Prostate gland (tissue), 2 donors: Measurements from ENCODE around the gene SLC2A5. TPM values are rescaled to one million over a fixed set of nuclear protein-coding genes. Genes with fewer than 3 reads are reported as not detected.
A peak's percentile ranks its signal among the peaks of the same experiment; 100 is the strongest.

ENCODE experiments used
- DNase-seq: peaks from one replicate; pipeline ENCODE4 v3.0.0-alpha.2; 2019; ENCODE audit warnings: low spot score
- H3K27ac ChIP-seq, 2 donors: fragments of 200-600 bp; sonication (generic); 2 replicates each; pipeline ENCODE4 v1.5.1; 2017 to 2019
- H3K27me3 ChIP-seq: fragments of 200-600 bp; sonication (generic); replicated peaks from 2 replicates; pipeline ENCODE4 v1.5.1; 2019; ENCODE audit not compliant: insufficient read depth
- H3K36me3 ChIP-seq, 2 donors: fragments of 200-600 bp; sonication (generic); 1 replicate in 1 of 2; 2 replicates in 1 of 2; pipeline versions ENCODE4 v1.5.1 to v1.8.1; 2017 to 2019
- H3K4me1 ChIP-seq: fragments of 200-600 bp; sonication (generic); replicated peaks from 2 replicates; pipeline ENCODE4 v1.5.1; 2019
- H3K4me3 ChIP-seq, 2 donors: fragments of 200-600 bp; sonication (generic); 2 replicates each; pipeline ENCODE4 v1.5.1; 2017 to 2019
- H3K9me3 ChIP-seq: fragments of 200-600 bp; sonication (generic); 2 replicates; pipeline ENCODE4 v1.5.1; 2017
- POLR2A ChIP-seq: fragments of 450-650 bp; IDR thresholded peaks from one replicate; pipeline ENCODE4 v1.6.1; 2016; ENCODE audit warnings: antibody characterized with exemption, mild to moderate bottlenecking
- POLR2AphosphoS5 ChIP-seq: sonication (generic); formaldehyde crosslinking; IDR thresholded peaks from one replicate; pipeline ENCODE4 v1.6.1; 2017; ENCODE audit warnings: antibody characterized with exemption
- WGBS: methylation state at CpG from one replicate; pipeline ENCODE4 v1.1.5; 2018; 5-methylcytosine and 5-hydroxymethylcytosine counted together
- intact Hi-C: fragments of 100-400 bp; cut with DNase I; formaldehyde crosslinking; loops from one replicate; pipeline ENCODE4 v1.14.2; 2022
- total RNA-seq, 2 donors: library from RNA; depleted of rRNA; stranded (reverse); fragments of >200 nt; gene quantifications; one replicate each; pipeline ENCODE4 v1.1.0, GENCODE V29; 2016
- TF ChIP-seq, protein P1 (sequence below), 4 experiments: fragments of 200-600 bp in 2 of 4; fragments of 450-650 bp in 2 of 4; sonication (generic) in 2 of 4; IDR thresholded peaks; 1 replicate in 3 of 4; 2 replicates in 1 of 4; pipeline ENCODE4 v1.5.1; 2016 to 2019; ENCODE audit warnings: antibody characterized with exemption in 4 of 4, mild to moderate bottlenecking in 2 of 4, moderate library complexity in 2 of 4

SLC2A5 gene
- total RNA-seq, 2 donors from 2014 or later = 25.4 to 55.0 TPM

DNA sequence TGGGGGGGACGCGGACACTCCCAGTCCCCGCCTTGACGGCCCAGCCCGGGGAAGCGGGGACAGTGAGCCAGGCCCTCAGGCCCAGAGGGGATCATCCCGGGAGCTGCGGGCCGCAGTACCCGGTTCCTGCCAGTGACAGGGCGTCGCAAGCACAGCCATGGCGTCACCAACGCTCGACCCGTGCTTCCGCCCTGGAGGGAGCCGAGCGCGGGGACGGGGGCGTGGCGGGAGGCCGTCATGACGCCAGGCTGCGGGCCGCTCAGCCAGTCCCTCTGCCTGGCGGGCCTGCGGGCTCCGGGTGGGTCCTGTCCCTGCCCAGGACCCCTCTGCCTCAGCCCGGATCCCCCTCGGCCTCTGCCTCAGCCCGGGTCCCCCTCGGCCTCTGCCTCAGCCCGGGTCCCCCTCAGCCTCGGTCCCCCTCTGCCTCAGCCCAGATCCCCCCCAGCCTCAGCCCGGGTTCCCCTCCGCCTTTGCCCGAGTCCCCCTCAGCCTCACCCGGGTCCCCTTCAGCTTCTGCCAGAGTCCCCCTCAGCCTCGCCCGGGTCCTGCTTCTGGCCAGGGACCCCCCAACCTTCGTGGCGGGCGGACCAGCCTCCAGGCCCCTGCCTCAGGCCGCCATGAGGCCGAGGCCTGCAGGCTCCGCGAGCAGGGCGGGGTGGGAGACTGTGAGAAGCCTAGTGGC, 2.3 kb upstream of the SLC2A5 start:
- Histone ChIP-seq H3K9me3 (no peaks in the 10 kb centered on the region), H3K4me1 (peaks cover 6% of the 10 kb centered on the region), H3K4me3 (no peak overlapping the region), H3K27ac (peak overlapping the region; percentile 73 to 84), H3K27me3 (no peaks in the 10 kb centered on the region), H3K36me3 (no peaks in the 10 kb centered on the region)
- 95% methylated on average over 46 of the region's 50 CpGs for WGBS
- DNase-seq = no peak
- intact Hi-C loops = no loop called here
- TF ChIP-seq POLR2AphosphoS5 (no peak), POLR2A (no peak)
- TF ChIP-seq, protein P1, sequence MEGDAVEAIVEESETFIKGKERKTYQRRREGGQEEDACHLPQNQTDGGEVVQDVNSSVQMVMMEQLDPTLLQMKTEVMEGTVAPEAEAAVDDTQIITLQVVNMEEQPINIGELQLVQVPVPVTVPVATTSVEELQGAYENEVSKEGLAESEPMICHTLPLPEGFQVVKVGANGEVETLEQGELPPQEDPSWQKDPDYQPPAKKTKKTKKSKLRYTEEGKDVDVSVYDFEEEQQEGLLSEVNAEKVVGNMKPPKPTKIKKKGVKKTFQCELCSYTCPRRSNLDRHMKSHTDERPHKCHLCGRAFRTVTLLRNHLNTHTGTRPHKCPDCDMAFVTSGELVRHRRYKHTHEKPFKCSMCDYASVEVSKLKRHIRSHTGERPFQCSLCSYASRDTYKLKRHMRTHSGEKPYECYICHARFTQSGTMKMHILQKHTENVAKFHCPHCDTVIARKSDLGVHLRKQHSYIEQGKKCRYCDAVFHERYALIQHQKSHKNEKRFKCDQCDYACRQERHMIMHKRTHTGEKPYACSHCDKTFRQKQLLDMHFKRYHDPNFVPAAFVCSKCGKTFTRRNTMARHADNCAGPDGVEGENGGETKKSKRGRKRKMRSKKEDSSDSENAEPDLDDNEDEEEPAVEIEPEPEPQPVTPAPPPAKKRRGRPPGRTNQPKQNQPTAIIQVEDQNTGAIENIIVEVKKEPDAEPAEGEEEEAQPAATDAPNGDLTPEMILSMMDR (IDR thresholded peaks at IDR 0.05) = no peak

DNA sequence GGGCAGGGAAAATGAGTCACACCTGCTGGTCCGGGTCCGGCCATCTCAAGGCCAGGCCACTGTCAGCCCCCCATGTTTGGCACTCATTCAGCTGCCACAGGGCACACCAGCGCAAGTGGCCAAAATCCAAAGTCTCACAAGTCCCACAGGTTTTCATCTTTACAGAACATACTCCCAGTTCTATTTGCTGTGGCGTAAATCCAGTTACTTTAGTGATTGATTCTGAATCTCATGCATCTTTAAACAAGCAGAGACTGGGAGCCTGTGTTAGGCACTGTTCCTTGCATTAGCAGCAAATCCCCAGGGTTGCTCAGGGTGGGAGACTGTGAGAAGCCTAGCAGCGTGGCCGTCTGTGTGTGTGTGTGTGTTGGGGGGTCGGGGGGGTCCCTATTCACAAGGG, 1.1 kb upstream of the SLC2A5 start:
- Histone ChIP-seq H3K27ac (peak overlapping the region; percentile 73 to 84), H3K4me3 (no peak overlapping the region), H3K9me3 (no peaks in the 10 kb centered on the region), H3K4me1 (peaks cover 6% of the 10 kb centered on the region), H3K27me3 (no peaks in the 10 kb centered on the region), H3K36me3 (no peaks in the 10 kb centered on the region)
- 43% methylated on average over 7 of the region's 7 CpGs for WGBS
- intact Hi-C loops = no loop called here
- TF ChIP-seq POLR2AphosphoS5 (peak; percentile 73), POLR2A (no peak)
- DNase-seq = peak; percentile 63

- H3K4me1 ChIP-seq = peaks cover 3% of the 10 kb centered on the region
- no peak for DNase-seq
- H3K36me3 ChIP-seq = no peaks in the 10 kb centered on the region
- peak overlapping the region in 1 of 2 donors; percentile 26 for H3K4me3 ChIP-seq
- no peaks in the 10 kb centered on the region for H3K27me3 ChIP-seq
- intact Hi-C loops = no loop called here
- TF ChIP-seq POLR2AphosphoS5 (peak; percentile 63), POLR2A (no peak)
- TF ChIP-seq, protein P1 (IDR thresholded peaks at IDR 0.05) = no peak
- H3K27ac ChIP-seq = peak overlapping the region; percentile 73 to 84
- H3K9me3 ChIP-seq = no peaks in the 10 kb centered on the region
- WGBS = 8% methylated on average over 4 of the region's 4 CpGs
Observed at GRCh38 chr1:9068981-9069325, 482 bp downstream of the SLC2A5 start.

DNA sequence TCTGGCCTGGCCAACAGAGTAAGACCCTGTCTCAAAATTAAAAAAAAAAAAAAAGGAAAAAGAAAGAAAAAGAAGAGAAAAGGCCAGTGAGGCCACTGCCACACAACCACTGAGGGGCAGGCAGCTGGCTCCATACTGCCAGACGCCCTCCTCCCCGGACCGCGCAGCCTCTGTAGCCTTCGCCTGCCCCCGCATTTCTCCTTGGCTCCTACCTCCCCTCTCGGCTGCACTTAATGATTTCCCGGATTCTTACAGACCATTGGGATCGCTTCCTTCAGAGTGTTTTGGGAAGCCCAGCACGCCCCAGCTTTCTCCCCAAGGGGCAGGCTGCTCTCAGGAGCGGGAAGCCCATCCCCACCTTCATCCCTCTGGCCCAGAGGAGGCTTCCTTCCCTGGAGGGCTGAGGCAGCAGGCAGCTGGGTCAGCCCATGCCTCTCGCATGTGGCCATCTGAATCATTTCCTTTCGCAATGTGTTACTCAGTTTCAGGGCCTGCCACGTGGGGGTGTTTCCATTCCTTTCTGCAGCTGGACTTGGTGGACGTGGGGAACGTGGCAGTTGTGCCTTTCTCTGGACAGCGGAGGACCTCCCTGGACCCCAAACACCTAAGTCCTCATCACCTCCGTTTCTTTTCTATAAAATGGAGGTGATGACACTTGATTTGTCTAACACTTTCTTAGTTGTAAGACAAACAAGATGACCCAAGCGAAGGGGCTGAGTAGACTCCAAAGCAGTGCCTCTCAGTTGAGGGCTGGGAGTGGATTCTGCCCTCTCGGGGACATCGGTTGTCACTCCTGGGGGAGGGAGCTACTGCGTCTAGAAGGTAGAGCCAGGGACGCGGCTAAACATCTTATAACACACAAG, 2.3 kb downstream of the SLC2A5 start:
- Histone ChIP-seq H3K4me1 (peaks cover 3% of the 10 kb centered on the region), H3K27me3 (no peaks in the 10 kb centered on the region), H3K27ac (peak overlapping the region in 1 of 2 donors; percentile 46), H3K36me3 (no peaks in the 10 kb centered on the region), H3K4me3 (no peak overlapping the region), H3K9me3 (no peaks in the 10 kb centered on the region)
- DNase-seq = no peak
- intact Hi-C loops = no loop called here
- TF ChIP-seq, protein P1 (IDR thresholded peaks at IDR 0.05) = no peak
- no peak for TF ChIP-seq POLR2A
- peak; percentile 28 for TF ChIP-seq POLR2AphosphoS5
- 83% methylated on average over 24 of the region's 24 CpGs for WGBS

DNA sequence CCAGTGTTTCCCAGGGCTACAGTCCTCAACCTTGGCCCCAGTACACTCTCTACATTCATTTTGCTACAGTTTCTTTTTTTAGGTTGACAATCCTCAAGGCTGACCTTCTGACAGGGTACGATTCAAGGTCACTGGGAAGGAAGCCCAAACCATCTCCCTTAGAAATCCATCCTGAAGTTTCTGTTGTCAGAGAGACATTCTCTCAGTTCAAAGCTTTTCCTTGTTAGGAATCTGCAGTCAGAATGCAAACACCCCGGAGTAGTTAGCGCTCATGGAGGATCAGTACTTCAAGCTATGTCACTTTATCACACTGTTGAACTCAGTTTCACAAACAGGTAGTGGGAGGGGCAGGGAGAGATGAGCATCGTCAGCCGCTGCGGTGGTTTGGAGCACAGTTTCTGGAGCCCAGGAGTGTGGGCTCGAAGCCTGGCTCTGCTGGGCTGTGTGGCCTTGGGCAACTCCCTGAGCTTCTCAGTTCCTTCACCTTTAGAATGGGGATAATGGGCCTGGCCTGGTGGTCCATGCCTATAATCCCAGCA, 4.2 kb downstream of the SLC2A5 start:
- 67% methylated on average over 7 of the region's 7 CpGs for WGBS
- Histone ChIP-seq H3K27ac (peak overlapping the region; percentile 46 to 55), H3K4me3 (no peak overlapping the region), H3K4me1 (peaks cover 3% of the 10 kb centered on the region), H3K27me3 (no peaks in the 10 kb centered on the region), H3K36me3 (no peaks in the 10 kb centered on the region), H3K9me3 (no peaks in the 10 kb centered on the region)
- DNase-seq = no peak
- intact Hi-C loops = no loop called here
- TF ChIP-seq POLR2A (no peak), POLR2AphosphoS5 (no peak)
- TF ChIP-seq, protein P1 (IDR thresholded peaks at IDR 0.05) = no peak
